Stimulated activated CD8-positive, alpha-beta memory T cell treated with anti-CD3 and anti-CD28 coated beads, Interleukin-4, amount 100 ng/mL, for 4 hours (primary cell): ENCODE results near the gene PZP.
A peak's percentile ranks its signal among the peaks of the same experiment; 100 is the strongest.
"Not testable (repeated sequence)": the region's sequence is repeated elsewhere in the genome, so short reads cannot be mapped to it uniquely, and the experiment has no call there.

Experiments
- DNase-seq, 2 donors: peaks; one replicate each; pipeline ENCODE4 v3.0.0-alpha.2; 2020; ENCODE audit warnings: low read depth in 2 of 2, low spot score in 1 of 2

The PZP gene

GRCh38 chr12:9208229-9208628, at the start of gene PZP:
TSS of gene PZP (minus strand) at chr12:9208395. CDS start at chr12:9208341, 54 bp downstream.
- DNase-seq: no peak

DNA sequence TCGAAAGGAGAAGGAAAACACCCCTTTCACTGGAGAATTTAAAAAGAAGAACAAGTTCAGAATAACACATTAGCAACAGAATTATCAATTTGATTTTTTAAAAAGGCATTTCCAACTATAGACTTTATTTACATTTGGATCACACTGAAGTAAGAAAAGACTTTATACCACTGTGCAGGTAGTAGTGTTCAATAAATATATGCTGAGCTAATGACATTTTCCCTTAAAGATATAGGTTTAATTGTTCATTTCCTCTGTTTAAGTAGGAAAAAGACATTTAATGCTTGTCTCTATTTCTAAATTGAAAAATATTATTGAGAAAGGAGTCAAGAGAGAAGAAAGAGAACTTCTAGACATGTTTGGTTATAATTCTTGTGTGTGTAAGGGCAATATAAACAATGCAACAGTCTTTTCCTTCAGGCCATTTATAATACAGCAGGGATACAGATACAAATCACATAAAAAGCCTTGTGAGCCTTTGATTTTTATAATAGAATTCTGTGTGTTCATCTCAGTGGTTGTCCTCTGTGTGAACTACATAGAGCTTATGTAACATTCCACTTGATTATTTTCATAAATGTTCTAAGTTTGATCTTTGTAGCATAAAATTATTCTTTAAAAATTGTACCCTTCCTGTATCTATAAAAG, 48.7 kb upstream of the PZP start:
- no peak for DNase-seq

DNA sequence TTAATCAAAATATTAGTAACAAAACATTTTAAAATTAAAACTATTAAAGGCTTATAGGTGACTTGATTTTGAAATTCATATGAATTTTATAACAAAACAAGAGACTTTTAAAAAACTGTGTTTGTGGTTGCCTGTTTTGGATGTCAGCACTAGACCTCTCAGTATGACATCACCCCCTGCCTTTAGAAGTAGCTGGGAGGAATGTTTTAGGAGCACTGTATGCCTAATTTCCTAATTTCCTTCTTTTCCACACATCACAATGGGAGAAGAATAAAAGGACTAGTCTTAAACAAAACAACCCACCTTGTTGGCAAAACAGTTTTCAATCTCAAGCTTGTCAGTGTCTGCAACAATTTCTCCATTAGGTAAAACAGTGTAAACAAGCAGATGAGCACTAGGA, 48.1 kb upstream of the PZP start:
- no peak for DNase-seq

- DNase-seq: no peak
Observed at GRCh38 chr12:9255837-9256236, 47.6 kb upstream of the PZP start.

DNA sequence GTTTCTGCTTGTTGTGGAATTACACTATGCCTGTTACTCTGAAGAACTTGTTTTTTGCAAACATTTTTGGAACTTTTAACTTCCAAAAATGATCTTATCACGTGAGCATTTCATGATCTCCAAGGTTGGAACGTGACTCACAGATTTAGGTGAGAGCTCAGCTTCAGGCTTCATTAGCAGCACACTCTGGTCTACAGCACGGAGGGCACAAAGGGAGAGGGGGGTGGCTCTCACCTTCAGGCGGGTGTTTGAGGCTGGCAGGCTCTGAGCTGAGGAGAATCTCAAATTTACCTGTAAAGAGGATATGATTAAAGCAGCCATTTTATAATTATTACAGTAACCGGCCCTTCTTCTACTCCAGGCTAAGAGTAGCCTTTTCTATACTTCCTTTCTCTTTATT, 45.3 kb upstream of the PZP start:
- DNase-seq: no peak

- not testable (repeated sequence) for DNase-seq
Observed at GRCh38 chr12:9252791-9253190, 44.6 kb upstream of the PZP start.

GRCh38 chr12:9252256-9252655, 44.1 kb upstream of the PZP start:
- no peak for DNase-seq

DNA sequence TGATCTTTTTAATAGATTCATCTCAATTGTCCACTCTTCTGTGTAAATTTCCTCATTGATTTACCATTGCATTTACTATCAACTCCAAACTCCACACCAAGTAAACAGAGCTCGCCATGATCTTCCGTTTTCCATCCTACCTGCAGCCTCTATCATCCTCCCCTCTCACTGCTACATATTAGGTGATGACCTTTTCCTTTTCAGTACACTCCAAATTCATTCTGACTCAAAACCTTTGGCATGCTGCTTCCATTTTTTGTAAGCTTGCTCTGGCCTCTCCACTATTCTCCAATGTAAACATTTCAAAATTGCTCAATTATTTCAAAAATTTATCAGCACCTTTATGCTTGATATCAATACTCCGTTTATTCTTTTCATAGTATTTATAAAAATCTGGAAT, 40.2 kb upstream of the PZP start:
- no peak for DNase-seq

DNA sequence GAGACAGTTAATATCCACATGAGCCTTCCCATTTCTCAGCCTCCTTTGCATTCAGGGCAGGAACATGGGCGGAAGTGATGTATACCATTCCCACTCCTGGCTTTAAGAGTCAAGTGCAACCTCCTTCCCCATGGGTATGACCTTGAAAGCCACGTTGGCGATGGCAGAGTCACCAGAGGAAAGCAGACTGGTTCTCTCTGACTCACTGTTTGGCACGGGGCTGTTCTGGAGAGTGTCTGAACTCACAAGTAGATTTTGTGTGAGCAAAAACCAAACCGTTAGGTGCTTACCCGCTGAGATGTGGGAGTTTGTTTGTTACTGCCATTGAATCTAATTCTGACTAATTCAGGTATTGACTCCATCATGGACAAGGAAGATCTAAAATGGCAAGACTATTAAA, 36.7 kb upstream of the PZP start:
- no peak for DNase-seq

DNA sequence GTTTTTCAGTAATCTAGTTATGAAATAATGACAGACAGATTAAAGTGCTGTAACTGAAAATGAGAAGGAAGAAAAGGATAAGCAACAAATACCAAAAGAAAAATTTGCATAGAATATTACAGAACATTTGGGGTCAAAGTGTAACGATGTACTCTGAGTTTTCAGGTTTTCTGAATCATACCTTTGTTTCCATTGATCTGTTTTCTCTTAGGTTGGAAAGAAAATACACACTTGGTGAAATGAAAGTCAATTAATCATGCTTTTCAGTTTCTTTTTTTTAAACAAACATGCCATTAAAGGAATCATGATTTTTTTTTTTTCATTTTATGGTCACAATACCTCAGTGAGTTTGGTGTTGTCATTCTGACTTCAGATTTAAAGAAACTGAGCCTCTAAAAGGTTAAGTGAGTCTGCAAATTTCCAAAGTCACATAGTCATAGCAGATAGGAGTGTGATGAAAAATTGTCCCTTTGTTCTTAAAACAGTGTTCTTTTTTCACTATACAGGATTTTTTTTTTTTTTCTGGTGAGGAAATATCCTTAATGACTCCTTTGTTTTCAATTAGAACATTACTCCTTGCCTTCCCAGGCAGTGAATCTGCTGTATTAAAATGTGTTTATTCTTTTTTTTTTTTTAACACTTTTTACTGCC, 35.9 kb upstream of the PZP start:
- no peak for DNase-seq

GRCh38 chr12:9241301-9241700, 33.1 kb upstream of the PZP start:
- no peak for DNase-seq

GRCh38 chr12:9240776-9241175, 32.6 kb upstream of the PZP start:
- no peak for DNase-seq

- DNase-seq: peak in 1 of 2 donors; percentile 26
Observed at GRCh38 chr12:9240004-9240635, 31.9 kb upstream of the PZP start.

GRCh38 chr12:9237286-9237685, 29.1 kb upstream of the PZP start:
- DNase-seq: no peak

DNA sequence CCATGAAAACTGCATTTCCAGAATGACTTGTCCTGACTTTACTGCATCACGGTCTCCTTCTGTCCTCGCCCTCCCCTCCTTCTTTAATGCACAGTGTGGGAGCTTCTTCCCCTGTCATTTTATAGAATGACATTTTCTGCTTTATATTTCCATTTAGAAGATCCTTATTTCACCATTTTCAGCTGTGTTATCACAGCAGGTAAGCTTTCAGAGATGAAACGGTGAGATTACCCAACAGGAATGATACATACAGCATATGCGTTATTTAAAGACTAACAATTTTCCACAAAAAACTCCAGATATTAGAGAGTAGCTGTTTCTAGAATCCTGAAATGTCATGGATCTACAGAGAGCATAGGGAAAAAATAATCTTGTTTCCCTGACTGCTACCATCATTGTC, 27.3 kb upstream of the PZP start:
- DNase-seq: no peak

DNA sequence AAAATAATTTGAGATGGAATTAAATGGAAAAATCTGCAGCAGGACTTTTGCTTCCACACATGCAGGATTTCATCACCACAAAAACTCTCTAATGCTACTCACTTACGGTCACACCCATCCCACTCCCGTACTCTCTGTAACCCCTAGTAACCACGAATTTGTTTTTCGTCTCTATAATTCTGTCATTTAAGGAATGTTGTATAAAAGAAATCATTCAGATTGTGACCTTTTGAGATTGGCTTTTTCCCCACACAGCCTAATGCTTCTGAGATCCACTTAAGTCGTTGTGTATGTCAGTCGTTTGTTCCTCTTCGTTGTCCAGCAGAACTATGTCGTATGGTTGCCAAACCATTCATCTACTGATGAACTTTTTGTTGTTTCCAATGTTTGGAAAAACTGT, 19.8 kb upstream of the PZP start:
- DNase-seq: no peak

DNA sequence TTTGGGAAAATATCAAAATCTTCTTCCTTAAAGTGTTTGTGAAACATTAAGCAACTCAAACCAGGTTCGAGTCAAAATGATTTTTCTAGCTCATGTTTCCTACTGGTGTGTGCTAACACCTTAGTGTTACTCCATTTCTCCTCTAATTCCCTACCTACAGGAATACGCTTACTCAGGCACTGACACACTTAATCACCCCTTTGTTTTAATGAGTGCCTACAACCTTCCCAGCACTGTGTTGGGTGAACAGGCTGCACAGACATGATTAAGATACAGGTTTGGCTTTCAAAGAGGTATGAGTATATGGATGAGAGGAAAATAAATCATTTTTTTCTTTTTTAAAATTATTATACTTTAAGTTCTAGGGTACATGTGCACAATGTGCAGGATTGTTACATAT, 15.6 kb upstream of the PZP start:
- no peak for DNase-seq

DNA sequence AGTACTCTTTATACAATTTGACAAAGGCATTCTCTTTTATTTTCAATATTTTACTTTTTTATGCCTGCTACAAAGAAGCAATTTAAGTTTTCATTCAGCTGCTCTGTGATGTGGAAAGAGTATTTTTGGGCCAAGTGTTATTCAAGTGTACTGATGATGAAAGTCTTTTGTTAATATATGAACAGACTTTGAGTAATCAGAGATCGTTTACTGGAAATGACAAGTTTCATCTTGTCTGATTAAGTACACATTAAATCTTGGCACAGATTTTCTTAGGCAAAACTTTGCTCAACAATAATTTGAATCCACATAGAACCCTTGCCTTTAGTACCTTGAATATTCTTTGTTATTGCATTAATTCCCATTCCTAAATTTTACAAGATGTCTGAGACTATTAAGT, 13.3 kb upstream of the PZP start:
- DNase-seq: no peak

DNA sequence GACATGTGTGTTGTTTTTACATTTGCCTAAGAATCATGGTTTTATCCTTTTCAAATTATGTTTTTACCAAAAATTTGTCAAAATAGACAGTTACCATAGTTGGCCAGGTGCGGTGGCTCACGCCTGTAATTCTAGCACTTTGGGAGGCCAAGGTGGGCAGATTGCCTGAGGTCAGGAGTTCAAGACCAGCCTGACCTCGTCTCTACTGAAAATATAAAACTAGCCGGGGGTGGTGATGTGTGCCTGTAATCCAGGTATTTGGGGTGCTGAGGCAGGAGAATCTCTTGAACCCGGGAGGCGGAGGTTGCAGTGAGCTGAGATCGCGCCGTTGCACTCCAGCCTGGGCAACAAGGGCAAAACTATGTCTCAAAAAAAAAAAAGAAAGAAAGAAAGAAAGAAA, 12.8 kb upstream of the PZP start:
- DNase-seq: not testable (repeated sequence)

DNA sequence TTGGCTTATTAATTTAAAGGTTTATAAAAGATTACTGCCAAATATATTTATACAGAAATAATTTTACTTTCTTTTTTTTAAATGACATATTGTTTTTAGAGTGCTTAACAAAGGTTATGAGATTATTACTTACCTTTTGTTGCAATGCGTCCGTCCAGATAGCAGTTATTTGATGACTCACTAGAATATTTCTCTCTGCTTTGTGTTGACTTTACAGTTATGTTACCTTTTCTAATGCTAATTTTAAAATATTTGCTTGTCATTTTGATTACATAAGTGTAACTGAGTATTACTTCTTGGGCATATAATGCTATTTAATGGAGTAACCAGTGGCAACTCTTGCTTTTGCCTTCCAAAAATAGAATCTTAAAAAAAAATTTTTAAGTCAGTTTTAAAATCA, 6.3 kb upstream of the PZP start:
- DNase-seq: no peak

DNA sequence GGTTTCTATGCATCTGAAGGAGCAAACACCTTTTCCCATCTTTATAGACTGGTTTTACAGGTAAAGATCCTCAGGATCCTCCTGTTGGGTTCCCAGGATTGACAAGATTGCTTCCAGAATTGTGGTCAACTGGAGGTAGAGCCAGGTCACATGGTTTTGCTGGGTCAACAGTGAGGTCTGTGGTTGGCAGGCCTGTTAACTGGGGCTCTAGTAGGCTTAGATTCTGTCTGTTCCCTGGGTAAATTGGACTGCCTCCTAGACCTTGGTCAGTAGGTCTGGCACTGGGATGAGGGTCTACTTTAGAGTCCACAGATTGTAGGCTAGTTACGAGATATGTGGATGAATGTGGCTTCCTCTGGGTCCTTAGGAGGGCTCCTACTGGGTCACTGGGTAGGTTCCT, 3.5 kb upstream of the PZP start:
- no peak for DNase-seq

- DNase-seq: no peak
Observed at GRCh38 chr12:9204380-9204779, 3.8 kb downstream of the PZP start.

- DNase-seq: no peak
Observed at GRCh38 chr12:9198012-9198411, 10.2 kb downstream of the PZP start.
